H1 (cell line): ENCODE data around the gene MYBPC1.

Source experiments
- ASH2L ChIP-seq: fragments of 200-600, 300-600 bp; sonication (generic); IDR thresholded peaks from one replicate; pipeline ENCODE4 v1.7.1; 2017; ENCODE audit warnings: low read length
- BCL11A ChIP-seq, 2 experiments: IDR thresholded peaks; one replicate each; pipeline ENCODE4 v1.6.1; 2011; ENCODE audit warnings: low read depth in 2 of 2, low read length in 2 of 2, mild to moderate bottlenecking in 2 of 2
- CHD1 ChIP-seq: IDR thresholded peaks from 2 replicates; pipeline ENCODE4 v1.6.1; 2012; ENCODE audit warnings: low read depth, low read length, improper control_type of control experiment
- CTCF ChIP-seq, 3 experiments: IDR thresholded peaks; 1 replicate in 2 of 3; 2 replicates in 1 of 3; pipeline versions ENCODE4 v1.5.1 to v1.6.1; 2011; ENCODE audit warnings: low read length in 3 of 3, mild to moderate bottlenecking in 3 of 3, inconsistent platforms in 2 of 3, low read depth in 1 of 3, moderate library complexity in 1 of 3; ENCODE audit not compliant: insufficient read depth in 1 of 3; ENCODE audit errors: control extremely low read depth in 1 of 3
- EZH2 ChIP-seq: fragments of 200-600 bp; sonication (generic); IDR thresholded peaks from 2 replicates; pipeline ENCODE4 v1.7.1; 2012; ENCODE audit warnings: low read depth, mild to moderate bottlenecking, moderate library complexity, low read length, inconsistent platforms; ENCODE audit not compliant: severe bottlenecking
- GABPA ChIP-seq: IDR thresholded peaks from 2 replicates; pipeline ENCODE4 v1.6.1; 2011; ENCODE audit warnings: mild to moderate bottlenecking, low read length, moderate library complexity, borderline replicate concordance; ENCODE audit not compliant: insufficient read depth
- HDAC2 ChIP-seq, 2 experiments: fragments of 300-600 bp in 1 of 2; sonication (generic) in 1 of 2; IDR thresholded peaks; 2 replicates each; pipeline ENCODE4 v1.6.1; 2011 to 2012; ENCODE audit warnings: low read depth in 2 of 2, low read length in 2 of 2, mild to moderate bottlenecking in 2 of 2, moderate library complexity in 2 of 2, borderline replicate concordance in 1 of 2, inconsistent platforms in 1 of 2
- JUND ChIP-seq: IDR thresholded peaks from 2 replicates; pipeline ENCODE4 v1.6.1; 2011; ENCODE audit warnings: mild to moderate bottlenecking, improper control_type of control experiment, low read length
- KDM1A ChIP-seq: fragments of 200-600, 300-600 bp; sonication (generic); IDR thresholded peaks from 2 replicates; pipeline ENCODE4 v1.7.1; 2016; ENCODE audit warnings: mild to moderate bottlenecking, low read length, borderline replicate concordance
- MAX ChIP-seq: IDR thresholded peaks from 2 replicates; pipeline ENCODE4 v1.6.1; 2012; ENCODE audit warnings: inconsistent platforms
- POLR2AphosphoS5 ChIP-seq: IDR thresholded peaks from 2 replicates; pipeline ENCODE4 v1.6.1; 2011; ENCODE audit warnings: low read depth, low read length
- SP1 ChIP-seq: IDR thresholded peaks from 2 replicates; pipeline ENCODE4 v1.6.1; 2011; ENCODE audit warnings: low read depth, low read length
- SUZ12 ChIP-seq: fragments of 200-600 bp; sonication (generic); IDR thresholded peaks from 2 replicates; pipeline ENCODE4 v1.6.1; 2012; ENCODE audit warnings: mild to moderate bottlenecking, inconsistent platforms, low read length, moderate library complexity, mixed read lengths
- TEAD4 ChIP-seq: IDR thresholded peaks from 2 replicates; pipeline ENCODE4 v1.6.1; 2012; ENCODE audit warnings: low read depth, low read length, inconsistent platforms, mixed read lengths

GRCh38 chr12:101581190-101581589 lies 13.6 kb upstream of the MYBPC1 start:
- no peak for TF ChIP-seq TEAD4
- TF ChIP-seq EZH2, result no peak
- TF ChIP-seq CTCF (IDR thresholded peaks at IDR 0.05; ENCODE audit: control extremely low read depth in 1 of 3, insufficient read depth in 1 of 3, low read depth in 1 of 3, low read length in 3 of 3), result no peak
- no peak for TF ChIP-seq POLR2AphosphoS5
- no peak for TF ChIP-seq HDAC2 (IDR thresholded peaks at IDR 0.05; ENCODE audit: borderline replicate concordance in 1 of 2, low read depth in 2 of 2, low read length in 2 of 2)
- TF ChIP-seq ASH2L, result no peak
- no peak for TF ChIP-seq JUND
- TF ChIP-seq GABPA, result no peak
- TF ChIP-seq KDM1A, result no peak
- no peak for TF ChIP-seq SUZ12
- TF ChIP-seq MAX, result no peak
- no peak for TF ChIP-seq CHD1
- no peak for TF ChIP-seq SP1
- no peak for TF ChIP-seq BCL11A (IDR thresholded peaks at IDR 0.05; ENCODE audit: low read depth in 2 of 2, low read length in 2 of 2)
